Body of pancreas (tissue), 4 donors: ENCODE measurements around the gene G3BP2.

Experiments used
- POLR2A ChIP-seq, 3 donors: fragments of 450-650 bp; IDR thresholded peaks; one replicate each; pipeline ENCODE4 v1.6.1; 2016; ENCODE audit warnings: antibody characterized with exemption in 3 of 3, mild to moderate bottlenecking in 2 of 3
- TF ChIP-seq, protein P1 (sequence below), 7 experiments: fragments of 450-650 bp in 4 of 7; fragments of 200-600 bp in 3 of 7; sonication (generic) in 3 of 7; IDR thresholded peaks; one replicate each; pipeline ENCODE4 v1.5.1; 2016 to 2019; ENCODE audit warnings: antibody characterized with exemption in 7 of 7

DNA sequence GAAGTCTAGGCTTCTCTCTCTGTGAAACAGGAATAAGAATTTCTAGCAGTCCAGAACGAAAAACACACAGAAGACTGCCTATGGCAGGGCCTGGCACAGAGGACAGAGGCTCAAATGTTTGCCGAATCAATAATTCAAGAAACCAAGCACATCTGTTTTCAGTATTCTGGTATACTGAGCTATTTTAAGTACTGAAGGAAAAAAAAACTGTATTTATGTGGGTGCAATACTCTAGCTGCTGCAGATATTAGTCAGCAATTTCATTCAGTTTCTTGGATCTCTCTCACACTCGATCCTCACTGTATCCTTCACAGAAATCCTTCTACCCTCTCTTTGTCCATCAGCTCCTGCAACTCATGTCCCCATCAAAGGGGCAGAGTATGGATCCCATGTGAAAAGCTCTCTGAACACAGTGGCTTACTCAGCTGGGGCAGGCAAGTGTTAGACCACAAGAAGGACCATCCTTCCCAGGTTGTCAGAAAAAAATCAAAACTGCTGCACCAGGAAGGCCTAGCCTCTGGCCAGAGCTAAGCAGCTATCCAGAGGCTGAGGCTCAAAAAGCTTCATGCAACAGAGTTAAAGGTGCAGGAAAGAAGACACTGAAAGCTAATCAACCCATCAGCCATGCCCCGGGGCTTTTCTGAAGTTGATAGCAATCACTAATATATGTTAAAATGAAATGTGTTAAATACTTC lies 42.0 kb upstream of the G3BP2 start:
- TF ChIP-seq, protein P1, sequence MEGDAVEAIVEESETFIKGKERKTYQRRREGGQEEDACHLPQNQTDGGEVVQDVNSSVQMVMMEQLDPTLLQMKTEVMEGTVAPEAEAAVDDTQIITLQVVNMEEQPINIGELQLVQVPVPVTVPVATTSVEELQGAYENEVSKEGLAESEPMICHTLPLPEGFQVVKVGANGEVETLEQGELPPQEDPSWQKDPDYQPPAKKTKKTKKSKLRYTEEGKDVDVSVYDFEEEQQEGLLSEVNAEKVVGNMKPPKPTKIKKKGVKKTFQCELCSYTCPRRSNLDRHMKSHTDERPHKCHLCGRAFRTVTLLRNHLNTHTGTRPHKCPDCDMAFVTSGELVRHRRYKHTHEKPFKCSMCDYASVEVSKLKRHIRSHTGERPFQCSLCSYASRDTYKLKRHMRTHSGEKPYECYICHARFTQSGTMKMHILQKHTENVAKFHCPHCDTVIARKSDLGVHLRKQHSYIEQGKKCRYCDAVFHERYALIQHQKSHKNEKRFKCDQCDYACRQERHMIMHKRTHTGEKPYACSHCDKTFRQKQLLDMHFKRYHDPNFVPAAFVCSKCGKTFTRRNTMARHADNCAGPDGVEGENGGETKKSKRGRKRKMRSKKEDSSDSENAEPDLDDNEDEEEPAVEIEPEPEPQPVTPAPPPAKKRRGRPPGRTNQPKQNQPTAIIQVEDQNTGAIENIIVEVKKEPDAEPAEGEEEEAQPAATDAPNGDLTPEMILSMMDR (IDR thresholded peaks at IDR 0.05), result no peak
- TF ChIP-seq POLR2A (IDR thresholded peaks at IDR 0.05), result no peak
